ENCODE data around the gene THADA.

The THADA gene

GRCh38 chr2:43340945-43341356 is 254.9 kb downstream of the THADA start:
- DNase-seq (ENCODE audit: insufficient read length, low spot score) (no peak), FAIRE-seq (no peak)
- TF ChIP-seq CTCF (IDR thresholded peaks at IDR 0.05; ENCODE audit: insufficient read depth, missing control alignments): no peak

- no peak for TF ChIP-seq CTCF (IDR thresholded peaks at IDR 0.05; ENCODE audit: insufficient read depth, missing control alignments)
- DNase-seq (ENCODE audit: insufficient read length, low spot score) (no peak), FAIRE-seq (no peak)
Measured at GRCh38 chr2:43340066-43340465, 255.8 kb downstream of the THADA start.

GRCh38 chr2:43333656-43334144 is 262.1 kb downstream of the THADA start:
- DNase-seq (ENCODE audit: insufficient read length, low spot score) (no peak), FAIRE-seq (no peak)
- TF ChIP-seq CTCF (IDR thresholded peaks at IDR 0.05; ENCODE audit: insufficient read depth, missing control alignments): no peak

DNA sequence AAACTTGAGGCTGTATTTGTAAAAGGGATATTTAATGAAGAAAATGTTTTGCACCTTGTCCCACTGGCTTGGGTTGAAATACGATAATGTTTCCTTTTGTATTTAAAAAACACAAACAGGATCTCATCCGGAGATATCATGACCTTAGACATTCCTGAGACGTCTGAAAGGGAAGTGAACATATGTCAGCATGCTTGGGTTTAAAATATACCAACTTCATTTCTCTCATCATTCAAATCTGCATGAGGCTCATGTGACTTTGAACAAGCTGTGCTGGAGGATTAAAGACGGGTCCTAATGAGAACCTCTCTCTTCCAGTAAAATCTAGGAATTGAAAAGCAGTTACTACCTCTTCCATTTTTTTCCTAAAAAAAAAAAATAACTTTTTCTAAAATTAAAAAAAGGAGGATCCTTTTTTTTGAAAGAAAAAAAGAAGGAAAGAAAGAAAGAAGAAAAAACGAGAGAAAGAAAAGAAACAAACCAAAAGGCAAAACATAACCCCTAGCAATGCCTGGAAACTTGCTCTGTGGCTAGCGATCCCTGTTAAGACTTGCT is 262.7 kb downstream of the THADA start:
- TF ChIP-seq CTCF (IDR thresholded peaks at IDR 0.05; ENCODE audit: insufficient read depth, missing control alignments): no peak
- FAIRE-seq (no peak), DNase-seq (ENCODE audit: insufficient read length, low spot score) (no peak)

DNA sequence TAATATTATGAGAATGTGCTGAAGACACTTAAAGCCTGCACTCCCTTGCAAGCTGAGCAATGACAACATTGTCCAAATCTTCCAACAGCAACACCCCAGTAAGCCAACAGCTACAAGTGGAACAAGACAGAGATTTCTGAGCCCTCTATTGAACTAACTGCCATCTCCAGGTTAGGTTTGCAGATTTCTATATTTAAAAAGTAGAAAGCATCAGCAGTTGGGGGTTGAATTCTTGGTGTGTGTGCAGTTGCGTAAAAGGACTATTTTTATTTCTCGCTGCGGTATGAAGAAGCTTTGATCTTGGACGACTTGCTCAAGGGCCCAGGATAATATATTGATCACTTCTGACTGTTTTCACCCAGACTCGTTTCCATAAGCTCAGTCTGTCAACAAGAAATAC is 263.2 kb downstream of the THADA start:
- no peak for FAIRE-seq

GRCh38 chr2:43331422-43331821 is 264.4 kb downstream of the THADA start:
- FAIRE-seq (no peak), DNase-seq (ENCODE audit: insufficient read length, low spot score) (no peak)
- no peak for TF ChIP-seq CTCF (IDR thresholded peaks at IDR 0.05; ENCODE audit: insufficient read depth, missing control alignments)

More for the DNA sequence above, 263.2 kb downstream of the THADA start:
- TF ChIP-seq CTCF (IDR thresholded peaks at IDR 0.05; ENCODE audit: insufficient read depth, missing control alignments): no peak
- no peak for DNase-seq (ENCODE audit: insufficient read length, low spot score)

- FAIRE-seq (no peak), DNase-seq (ENCODE audit: insufficient read length, low spot score) (no peak)
- TF ChIP-seq CTCF (IDR thresholded peaks at IDR 0.05; ENCODE audit: insufficient read depth, missing control alignments): no peak
Measured at GRCh38 chr2:43329637-43330036, 266.2 kb downstream of the THADA start.

Data from D721Med (cell line).